Nephron (organoid): ENCODE results near the gene OTOR.

Source experiments
- H3K27ac Mint-ChIP-seq, 3 experiments: 2 replicates each; pipeline ENCODE4 v1.8.0; 2020; ENCODE audit warnings: mixed read lengths in 3 of 3, mild to moderate bottlenecking in 2 of 3, moderate library complexity in 1 of 3
- H3K27me3 Mint-ChIP-seq: 2 replicates; pipeline ENCODE4 v1.8.0; 2021; ENCODE audit warnings: low read depth, mild to moderate bottlenecking, moderate library complexity, mixed read lengths
- H3K36me3 Mint-ChIP-seq: 2 replicates; pipeline ENCODE4 v1.8.0; 2020; ENCODE audit warnings: low read depth, mixed read lengths
- H3K4me1 Mint-ChIP-seq: 2 replicates; pipeline ENCODE4 v1.8.0; 2020; ENCODE audit warnings: mixed read lengths
- H3K4me3 Mint-ChIP-seq, 3 experiments: 2 replicates each; pipeline ENCODE4 v1.8.0; 2020; ENCODE audit warnings: mild to moderate bottlenecking in 3 of 3, mixed read lengths in 3 of 3, moderate library complexity in 2 of 3
- H3K9me3 Mint-ChIP-seq: 2 replicates; pipeline ENCODE4 v1.8.0; 2020; ENCODE audit warnings: mixed read lengths
- CTCF ChIP-seq, 3 experiments: fragments of 200-600 bp; sonication (generic); IDR thresholded peaks; one replicate each; pipeline ENCODE4 v1.5.0; 2021; ENCODE audit warnings: antibody characterized with exemption in 3 of 3; ENCODE audit not compliant: unreplicated experiment in 3 of 3

Gene OTOR

GRCh38 chr20:16761305-16761829 lies 13.2 kb downstream of the OTOR start:
- H3K27me3 Mint-ChIP-seq = peaks cover 4% of the 10 kb centered on the region
- peaks cover 1% of the 10 kb centered on the region for H3K9me3 Mint-ChIP-seq
- peaks cover 32% of the 10 kb centered on the region for H3K4me1 Mint-ChIP-seq
- peak overlapping the region; percentile 19 to 91 (median 33) for H3K27ac Mint-ChIP-seq
- TF ChIP-seq CTCF (IDR thresholded peaks at IDR 0.05; ENCODE audit: unreplicated experiment in 3 of 3) = peak; percentile 76 to 84 (median 83)
- H3K4me3 Mint-ChIP-seq = peak overlapping the region in 1 of 3 experiments; percentile 10
- no peaks in the 10 kb centered on the region for H3K36me3 Mint-ChIP-seq

GRCh38 chr20:16764560-16764959 lies 16.4 kb downstream of the OTOR start:
- Mint-ChIP-seq H3K27ac (no peak overlapping the region), H3K9me3 (no peaks in the 10 kb centered on the region), H3K27me3 (peaks cover 4% of the 10 kb centered on the region), H3K4me3 (no peak overlapping the region), H3K4me1 (peaks cover 27% of the 10 kb centered on the region), H3K36me3 (no peaks in the 10 kb centered on the region)
- TF ChIP-seq CTCF (IDR thresholded peaks at IDR 0.05; ENCODE audit: unreplicated experiment in 3 of 3) = no peak

- peaks cover 17% of the 10 kb centered on the region for H3K9me3 Mint-ChIP-seq
- no peaks in the 10 kb centered on the region for H3K4me1 Mint-ChIP-seq
- no peak overlapping the region for H3K27ac Mint-ChIP-seq
- no peaks in the 10 kb centered on the region for H3K36me3 Mint-ChIP-seq
- no peak overlapping the region for H3K4me3 Mint-ChIP-seq
- H3K27me3 Mint-ChIP-seq = no peaks in the 10 kb centered on the region
- TF ChIP-seq CTCF (IDR thresholded peaks at IDR 0.05; ENCODE audit: unreplicated experiment in 3 of 3) = no peak
These were observed 23.1 kb downstream of the OTOR start for GRCh38 chr20:16771213-16771612.

GRCh38 chr20:16775961-16776360 lies 27.8 kb downstream of the OTOR start:
- H3K4me3 Mint-ChIP-seq = no peak overlapping the region
- H3K27me3 Mint-ChIP-seq = peaks cover 4% of the 10 kb centered on the region
- TF ChIP-seq CTCF (IDR thresholded peaks at IDR 0.05; ENCODE audit: unreplicated experiment in 3 of 3) = no peak
- H3K9me3 Mint-ChIP-seq = peaks cover 29% of the 10 kb centered on the region
- H3K36me3 Mint-ChIP-seq = no peaks in the 10 kb centered on the region
- H3K4me1 Mint-ChIP-seq = no peaks in the 10 kb centered on the region
- no peak overlapping the region for H3K27ac Mint-ChIP-seq

- H3K36me3 Mint-ChIP-seq = no peaks in the 10 kb centered on the region
These were observed 29.0 kb downstream of the OTOR start for GRCh38 chr20:16777126-16777525.

More at GRCh38 chr20:16777126-16777525, 29.0 kb downstream of the OTOR start:
- Mint-ChIP-seq H3K4me3 (no peak overlapping the region), H3K27me3 (peaks cover 6% of the 10 kb centered on the region), H3K9me3 (peaks cover 29% of the 10 kb centered on the region), H3K4me1 (no peaks in the 10 kb centered on the region), H3K27ac (no peak overlapping the region)
- no peak for TF ChIP-seq CTCF (IDR thresholded peaks at IDR 0.05; ENCODE audit: unreplicated experiment in 3 of 3)
